Lower leg skin (tissue), 4 donors: ENCODE results near the gene MEGF8. TPM values are rescaled to one million over a fixed set of nuclear protein-coding genes. Genes with fewer than 3 reads are reported as not detected.

ENCODE experiments used
- DNase-seq, 2 donors: peaks; one replicate each; pipeline ENCODE4 v3.0.0-alpha.2; 2019; ENCODE audit warnings: low spot score in 2 of 2
- H3K4me3 ChIP-seq: fragments of 200-600 bp; sonication (generic); 2 replicates; pipeline ENCODE4 v1.5.1; 2017; ENCODE audit warnings: mild to moderate bottlenecking, low read depth; ENCODE audit not compliant: poor library complexity, severe bottlenecking
- CTCF ChIP-seq, 3 donors: fragments of 450-650 bp; IDR thresholded peaks; one replicate each; pipeline ENCODE4 v1.5.1; 2016; ENCODE audit warnings: antibody characterized with exemption in 3 of 3, mild to moderate bottlenecking in 3 of 3, moderate library complexity in 2 of 3
- POLR2A ChIP-seq, 2 donors: fragments of 450-650 bp; IDR thresholded peaks; one replicate each; pipeline ENCODE4 v1.6.1; 2016 to 2017; ENCODE audit warnings: antibody characterized with exemption in 2 of 2, mild to moderate bottlenecking in 1 of 2, moderate library complexity in 1 of 2
- WGBS, 2 donors: methylation state at CpG; one replicate each; pipeline ENCODE4 v1.1.5; 2018; 5-methylcytosine and 5-hydroxymethylcytosine counted together
- intact Hi-C: fragments of 100-400 bp; cut with DNase I; formaldehyde crosslinking; loops from one replicate; pipeline ENCODE4 v1.15.0; 2023; ENCODE audit warnings: low total_unique reads
- total RNA-seq, 4 donors: library from RNA; depleted of rRNA; stranded (reverse); fragments of >200 nt; gene quantifications; one replicate each; pipeline ENCODE4 v1.1.0, GENCODE V29; 2016

The MEGF8 gene
- total RNA-seq, 4 donors from 2014 or later = 6.1 to 14.1 (median 12.0) TPM

GRCh38 chr19:42362891-42363440 lies 37.5 kb downstream of the MEGF8 start:
- TF ChIP-seq POLR2A (IDR thresholded peaks at IDR 0.05) = no peak
- TF ChIP-seq CTCF (IDR thresholded peaks at IDR 0.05) = no peak
- 90 to 93% methylated on average over 11 to 13 of the region's 13 CpGs for WGBS, 2 donors
- no peak overlapping the region for H3K4me3 ChIP-seq
- intact Hi-C loops = no loop called here
- DNase-seq = no peak

- WGBS, 2 donors = 88 to 89% methylated on average over 17 of the region's 17 CpGs
- no peak for DNase-seq
- TF ChIP-seq POLR2A (IDR thresholded peaks at IDR 0.05) = no peak
- no peak for TF ChIP-seq CTCF (IDR thresholded peaks at IDR 0.05)
- intact Hi-C loops = no loop called here
- no peak overlapping the region for H3K4me3 ChIP-seq
These were observed 38.3 kb downstream of the MEGF8 start for GRCh38 chr19:42363614-42364346.

GRCh38 chr19:42366673-42367072 lies 41.2 kb downstream of the MEGF8 start:
- 73 to 83% methylated on average over 1 of the region's 1 CpG for WGBS, 2 donors
- H3K4me3 ChIP-seq = no peak overlapping the region
- no peak for DNase-seq
- intact Hi-C loops = no loop called here
- TF ChIP-seq CTCF (IDR thresholded peaks at IDR 0.05) = no peak
- no peak for TF ChIP-seq POLR2A (IDR thresholded peaks at IDR 0.05)

GRCh38 chr19:42367929-42368328 lies 42.5 kb downstream of the MEGF8 start:
- no peak for TF ChIP-seq POLR2A (IDR thresholded peaks at IDR 0.05)
- no peak for TF ChIP-seq CTCF (IDR thresholded peaks at IDR 0.05)
- WGBS, 2 donors = 92 to 97% methylated on average over 4 of the region's 4 CpGs
- intact Hi-C loops = no loop called here
- no peak for DNase-seq
- H3K4me3 ChIP-seq = no peak overlapping the region

GRCh38 chr19:42368360-42368759 lies 42.9 kb downstream of the MEGF8 start:
- no peak for DNase-seq
- TF ChIP-seq POLR2A (IDR thresholded peaks at IDR 0.05) = no peak
- TF ChIP-seq CTCF (IDR thresholded peaks at IDR 0.05) = no peak
- intact Hi-C loops = no loop called here
- H3K4me3 ChIP-seq = no peak overlapping the region
- whole genome bisulfite sequencing, 2 donors = 93% methylated on average over 11 of the region's 11 CpGs
